NCI-H1092 treated with DMSO at 0.1 percent for 48 hours (cell line): ENCODE data around the gene PLA2G6.
"Not testable (repeated sequence)": the region's sequence is repeated elsewhere in the genome, so short reads cannot be mapped to it uniquely, and the experiment has no call there.

Experiments
- DNase-seq: peaks from one replicate; lab custom pipeline; 2025; lab: John Stamatoyannopoulos, UW

PLA2G6 gene

GRCh38 chr22:38082986-38083710 is 98.5 kb downstream of the PLA2G6 start:
- DNase-seq: no peak

- DNase-seq: no peak
Measured at GRCh38 chr22:38081941-38082828, 99.4 kb downstream of the PLA2G6 start.

GRCh38 chr22:38081636-38081940 is 100.0 kb downstream of the PLA2G6 start:
- DNase-seq: no peak

- peak; percentile 11 for DNase-seq
Measured at GRCh38 chr22:38080850-38081635, 100.6 kb downstream of the PLA2G6 start.

GRCh38 chr22:38080474-38080849 is 101.2 kb downstream of the PLA2G6 start:
- DNase-seq: no peak

GRCh38 chr22:38079804-38080203 is 101.8 kb downstream of the PLA2G6 start:
- DNase-seq: no peak

GRCh38 chr22:38079208-38079607 is 102.4 kb downstream of the PLA2G6 start:
- not testable (repeated sequence) for DNase-seq

- DNase-seq: no peak
Measured at GRCh38 chr22:38078046-38078840, 103.4 kb downstream of the PLA2G6 start.

- DNase-seq: no peak
Measured at GRCh38 chr22:38077595-38077994, 104.0 kb downstream of the PLA2G6 start.

- no peak for DNase-seq
Measured at GRCh38 chr22:38077096-38077495, 104.5 kb downstream of the PLA2G6 start.

GRCh38 chr22:38075961-38076360 is 105.7 kb downstream of the PLA2G6 start:
- DNase-seq: no peak

GRCh38 chr22:38075105-38075825 is 106.4 kb downstream of the PLA2G6 start:
- DNase-seq: no peak

GRCh38 chr22:38074181-38075104 is 107.2 kb downstream of the PLA2G6 start:
- DNase-seq: no peak

- DNase-seq: no peak
Measured at GRCh38 chr22:38073150-38074130, 108.2 kb downstream of the PLA2G6 start.

- DNase-seq: no peak
Measured at GRCh38 chr22:38072322-38073149, 109.1 kb downstream of the PLA2G6 start.

GRCh38 chr22:38071421-38072321 is 110.0 kb downstream of the PLA2G6 start:
- DNase-seq: no peak
